Peyer's patch (tissue), 4 donors: ENCODE results near the gene RSAD1. TPM values are rescaled to one million over a fixed set of nuclear protein-coding genes. Genes with fewer than 3 reads are reported as not detected.

Experiments used
- DNase-seq, 3 donors: peaks; one replicate each; pipeline ENCODE4 v3.0.0-alpha.2; 2017 to 2019
- H3K27ac ChIP-seq, 4 donors: fragments of 200-600 bp; sonication (generic); one replicate each; pipeline ENCODE4 v1.5.1; 2016 to 2019
- H3K27me3 ChIP-seq, 2 donors: fragments of 200-600 bp; sonication (generic); one replicate each; pipeline ENCODE4 v1.5.1; 2019
- H3K36me3 ChIP-seq, 3 donors: fragments of 200-600 bp; sonication (generic); one replicate each; pipeline ENCODE4 v1.5.1; 2016 to 2019
- H3K4me1 ChIP-seq, 4 donors: fragments of 200-600 bp; sonication (generic); one replicate each; pipeline ENCODE4 v1.5.1; 2016 to 2019
- H3K4me3 ChIP-seq, 4 donors: fragments of 200-600 bp; sonication (generic); 1 replicate in 3 of 4; 2 replicates in 1 of 4; pipeline ENCODE4 v1.5.1; 2016 to 2019; ENCODE audit warnings: mild to moderate bottlenecking in 1 of 4
- H3K9me3 ChIP-seq, 4 donors: fragments of 200-600 bp; sonication (generic); one replicate each; pipeline ENCODE4 v1.5.1; 2016 to 2019; ENCODE audit warnings: mild to moderate bottlenecking in 1 of 4
- POLR2A ChIP-seq, 2 donors: fragments of 450-650 bp; IDR thresholded peaks; one replicate each; pipeline ENCODE4 v1.5.1; 2017; ENCODE audit warnings: antibody characterized with exemption in 2 of 2, mild to moderate bottlenecking in 2 of 2, moderate library complexity in 2 of 2
- total RNA-seq, 4 donors: library from RNA; depleted of rRNA; stranded (reverse); fragments of >200 nt; gene quantifications; one replicate each; pipeline ENCODE4 v1.1.0, GENCODE V29; 2016
- TF ChIP-seq, protein P1 (sequence below), 6 experiments: fragments of 450-650 bp in 4 of 6; fragments of 200-600 bp in 2 of 6; sonication (generic) in 1 of 6; IDR thresholded peaks; one replicate each; pipeline ENCODE4 v1.5.1; 2017 to 2019; ENCODE audit warnings: antibody characterized with exemption in 6 of 6, mild to moderate bottlenecking in 3 of 6, moderate library complexity in 1 of 6

Gene RSAD1
- total RNA-seq, 4 donors from 2014 or later: 24.3 to 53.4 (median 39.5) TPM

DNA sequence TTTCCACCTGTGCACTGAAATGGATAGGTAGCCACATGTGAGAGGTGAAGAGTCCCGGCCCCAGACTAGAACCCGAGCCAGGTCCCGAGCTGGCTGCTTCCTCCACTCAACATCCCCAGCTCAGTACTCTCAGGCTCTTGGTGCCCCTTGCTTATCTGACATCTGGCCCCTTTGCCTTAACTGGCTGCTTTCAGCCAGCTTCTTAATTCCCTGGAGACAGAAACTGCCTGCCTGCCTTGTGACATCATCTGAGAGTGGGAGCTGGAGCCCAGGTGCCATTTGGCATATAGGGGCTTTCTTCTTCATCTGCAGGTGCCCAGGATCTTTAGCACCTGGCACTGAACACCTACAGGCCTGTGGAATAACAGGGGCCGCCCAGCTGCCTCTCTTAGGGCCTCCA, 18.9 kb upstream of the RSAD1 start:
- H3K36me3 ChIP-seq: peaks cover 0 to 24% (median 0%) of the 10 kb centered on the region in 3 donors
- H3K27me3 ChIP-seq: no peaks in the 10 kb centered on the region
- H3K9me3 ChIP-seq: no peaks in the 10 kb centered on the region
- TF ChIP-seq, protein P1, sequence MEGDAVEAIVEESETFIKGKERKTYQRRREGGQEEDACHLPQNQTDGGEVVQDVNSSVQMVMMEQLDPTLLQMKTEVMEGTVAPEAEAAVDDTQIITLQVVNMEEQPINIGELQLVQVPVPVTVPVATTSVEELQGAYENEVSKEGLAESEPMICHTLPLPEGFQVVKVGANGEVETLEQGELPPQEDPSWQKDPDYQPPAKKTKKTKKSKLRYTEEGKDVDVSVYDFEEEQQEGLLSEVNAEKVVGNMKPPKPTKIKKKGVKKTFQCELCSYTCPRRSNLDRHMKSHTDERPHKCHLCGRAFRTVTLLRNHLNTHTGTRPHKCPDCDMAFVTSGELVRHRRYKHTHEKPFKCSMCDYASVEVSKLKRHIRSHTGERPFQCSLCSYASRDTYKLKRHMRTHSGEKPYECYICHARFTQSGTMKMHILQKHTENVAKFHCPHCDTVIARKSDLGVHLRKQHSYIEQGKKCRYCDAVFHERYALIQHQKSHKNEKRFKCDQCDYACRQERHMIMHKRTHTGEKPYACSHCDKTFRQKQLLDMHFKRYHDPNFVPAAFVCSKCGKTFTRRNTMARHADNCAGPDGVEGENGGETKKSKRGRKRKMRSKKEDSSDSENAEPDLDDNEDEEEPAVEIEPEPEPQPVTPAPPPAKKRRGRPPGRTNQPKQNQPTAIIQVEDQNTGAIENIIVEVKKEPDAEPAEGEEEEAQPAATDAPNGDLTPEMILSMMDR (IDR thresholded peaks at IDR 0.05): no peak
- no peak for TF ChIP-seq POLR2A (IDR thresholded peaks at IDR 0.05)
- peaks cover 0 to 10% (median 0%) of the 10 kb centered on the region in 4 donors for H3K4me1 ChIP-seq
- peak overlapping the region in 1 of 4 donors; percentile 51 for H3K27ac ChIP-seq
- DNase-seq: no peak
- H3K4me3 ChIP-seq: no peak overlapping the region

DNA sequence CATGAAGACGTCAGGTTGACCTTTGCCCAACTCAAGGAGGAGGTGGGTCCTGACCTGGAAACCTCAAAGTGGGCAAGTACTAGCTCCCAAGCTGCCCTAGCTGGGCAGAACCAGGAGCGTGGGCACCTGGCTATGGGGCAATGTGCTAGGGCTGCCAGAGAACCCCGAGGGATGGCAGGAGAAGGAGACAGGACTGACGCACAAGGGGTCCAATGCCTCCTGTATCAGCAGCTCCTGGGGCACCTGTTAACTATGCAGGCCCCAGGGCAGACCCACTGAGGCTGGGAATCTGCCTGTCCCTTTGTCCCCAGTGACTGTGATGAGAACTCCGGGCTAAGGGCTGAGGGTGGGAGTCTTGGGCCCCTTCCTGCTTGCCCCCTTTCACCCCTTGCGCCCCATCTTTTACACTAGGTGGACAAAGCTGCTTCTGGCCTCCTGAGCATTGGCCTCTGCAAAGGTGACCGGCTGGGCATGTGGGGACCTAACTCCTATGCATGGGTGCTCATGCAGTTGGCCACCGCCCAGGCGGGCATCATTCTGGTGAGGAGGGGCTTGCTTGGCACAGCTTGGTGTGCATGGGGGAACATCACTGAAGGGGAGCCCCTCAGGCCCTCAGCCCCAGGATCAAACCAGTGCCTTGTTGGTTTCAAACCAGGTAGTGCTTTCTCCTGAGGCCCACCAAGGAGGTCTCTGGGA, 17.7 kb upstream of the RSAD1 start:
- Histone ChIP-seq H3K36me3 (peaks cover 0 to 24% (median 0%) of the 10 kb centered on the region in 3 donors), H3K4me1 (peaks cover 0 to 16% (median 0%) of the 10 kb centered on the region in 4 donors), H3K27ac (no peak overlapping the region), H3K4me3 (no peak overlapping the region), H3K9me3 (no peaks in the 10 kb centered on the region), H3K27me3 (no peaks in the 10 kb centered on the region)
- TF ChIP-seq, protein P1 (IDR thresholded peaks at IDR 0.05): no peak
- no peak for TF ChIP-seq POLR2A (IDR thresholded peaks at IDR 0.05)
- no peak for DNase-seq

DNA sequence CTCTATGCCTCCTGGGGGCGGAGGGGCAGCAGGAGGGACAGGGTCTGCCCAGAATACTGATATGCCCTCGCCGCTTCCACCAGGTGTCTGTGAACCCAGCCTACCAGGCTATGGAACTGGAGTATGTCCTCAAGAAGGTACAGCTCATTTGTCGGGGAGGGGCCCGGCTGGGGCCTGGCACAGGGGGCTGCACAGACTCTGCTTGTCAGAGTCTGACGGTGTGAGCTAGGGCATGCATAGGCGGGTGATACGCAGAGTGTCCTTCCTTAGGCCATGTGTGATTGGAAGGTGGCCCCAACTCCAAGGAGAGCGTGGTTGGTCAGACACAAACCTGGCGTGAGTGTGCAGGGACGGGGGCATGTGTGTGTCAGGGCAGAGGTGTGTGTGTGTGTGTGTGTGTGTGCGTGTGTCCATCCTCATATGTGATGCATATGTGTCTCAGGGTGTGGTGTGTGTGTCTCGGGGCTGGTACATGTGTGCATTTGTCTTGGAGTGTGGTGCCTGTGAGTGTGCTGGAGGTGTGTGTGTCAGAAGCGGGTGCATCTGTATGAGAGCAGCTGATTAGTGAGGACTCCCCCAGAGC, 17.0 kb upstream of the RSAD1 start:
- TF ChIP-seq POLR2A (IDR thresholded peaks at IDR 0.05): no peak
- TF ChIP-seq, protein P1 (IDR thresholded peaks at IDR 0.05): no peak
- no peaks in the 10 kb centered on the region for H3K9me3 ChIP-seq
- H3K4me1 ChIP-seq: peaks cover 0 to 19% (median 0%) of the 10 kb centered on the region in 4 donors
- H3K4me3 ChIP-seq: no peak overlapping the region
- peaks cover 0 to 24% (median 0%) of the 10 kb centered on the region in 3 donors for H3K36me3 ChIP-seq
- H3K27ac ChIP-seq: no peak overlapping the region
- DNase-seq: no peak
- no peaks in the 10 kb centered on the region for H3K27me3 ChIP-seq

DNA sequence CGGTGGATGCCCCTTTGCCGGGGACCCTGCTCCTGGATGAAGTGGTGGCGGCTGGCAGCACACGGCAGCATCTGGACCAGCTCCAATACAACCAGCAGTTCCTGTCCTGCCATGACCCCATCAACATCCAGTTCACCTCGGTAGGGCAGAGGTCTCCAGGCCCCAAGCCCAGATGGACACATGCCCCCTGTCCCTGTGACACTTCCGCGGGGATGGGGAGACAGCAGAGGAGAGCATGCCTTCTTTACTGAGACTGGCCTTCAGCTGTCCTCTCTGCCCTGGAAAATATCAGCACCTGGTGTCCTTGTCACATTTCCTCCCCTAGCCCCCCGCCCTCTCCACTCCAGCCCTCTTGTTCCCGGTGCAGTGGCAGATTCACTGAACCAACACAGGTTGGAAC, 16.2 kb upstream of the RSAD1 start:
- TF ChIP-seq POLR2A (IDR thresholded peaks at IDR 0.05): no peak
- TF ChIP-seq, protein P1 (IDR thresholded peaks at IDR 0.05): no peak
- H3K27me3 ChIP-seq: no peaks in the 10 kb centered on the region
- H3K4me1 ChIP-seq: peaks cover 0 to 23% (median 0%) of the 10 kb centered on the region in 4 donors
- no peaks in the 10 kb centered on the region for H3K9me3 ChIP-seq
- DNase-seq: no peak
- no peak overlapping the region for H3K4me3 ChIP-seq
- no peak overlapping the region for H3K27ac ChIP-seq
- peaks cover 0 to 24% (median 0%) of the 10 kb centered on the region in 3 donors for H3K36me3 ChIP-seq

DNA sequence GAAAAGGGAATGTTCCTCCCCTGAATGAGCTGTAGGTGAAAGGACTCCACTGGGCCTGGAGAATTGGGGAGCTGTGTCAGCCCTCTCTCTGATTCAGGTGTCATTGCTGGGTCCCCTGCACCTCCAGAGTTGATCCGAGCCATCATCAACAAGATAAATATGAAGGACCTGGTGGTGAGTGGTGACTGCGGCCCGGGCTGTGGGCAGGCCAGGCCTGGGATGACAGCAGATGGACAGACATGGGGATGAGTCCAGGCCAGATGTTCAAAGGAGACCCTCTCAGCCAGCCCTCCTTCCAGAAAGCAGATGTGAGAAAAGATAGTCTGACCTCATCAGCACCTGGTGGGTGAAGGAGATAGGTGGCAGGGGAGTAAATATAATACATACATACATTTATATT, 14.5 kb upstream of the RSAD1 start:
- Histone ChIP-seq H3K27ac (no peak overlapping the region), H3K4me3 (no peak overlapping the region), H3K9me3 (no peaks in the 10 kb centered on the region), H3K27me3 (peaks cover 0 to 4% of the 10 kb centered on the region in 2 donors), H3K36me3 (peaks cover 0 to 24% (median 0%) of the 10 kb centered on the region in 3 donors), H3K4me1 (peaks cover 0 to 29% (median 6%) of the 10 kb centered on the region in 4 donors)
- TF ChIP-seq, protein P1 (IDR thresholded peaks at IDR 0.05): no peak
- no peak for TF ChIP-seq POLR2A (IDR thresholded peaks at IDR 0.05)
- no peak for DNase-seq
